KBM-7 (cell line): ENCODE results near the gene REPS1.

Source experiments
- DNase-seq: peaks from one replicate; pipeline ENCODE4 v3.0.0-alpha.2; 2015
- in situ Hi-C: fragments of 300-500 bp; cut with MboI; formaldehyde crosslinking; loops from 2 replicates; pipeline ENCODE4 v1.14.3; 2020; ENCODE audit warnings: low sequenced_read_pairs, low pct_unique_long_range_greater_than_20kb, mixed read lengths

Gene REPS1

DNA sequence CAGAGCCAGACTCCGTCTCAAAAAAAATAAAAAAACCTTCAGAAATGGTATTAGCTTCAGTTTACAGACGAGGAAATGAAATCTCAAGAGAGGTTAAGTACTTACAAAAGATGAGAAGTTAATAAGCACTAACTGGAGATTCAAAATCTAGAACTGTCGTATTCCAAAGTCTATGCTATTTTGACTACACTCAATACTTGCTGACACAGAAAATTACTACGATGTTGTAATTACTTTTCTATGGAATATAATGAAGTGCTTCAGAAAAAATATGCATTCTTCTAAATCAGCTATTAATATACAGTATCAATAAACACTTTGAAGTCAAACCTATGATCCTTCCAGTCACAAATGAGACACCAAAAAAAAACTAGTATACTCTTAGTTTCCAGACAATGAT is 12.2 kb downstream of the REPS1 start:
- no peak for DNase-seq
- in situ Hi-C loops = no loop called here

DNA sequence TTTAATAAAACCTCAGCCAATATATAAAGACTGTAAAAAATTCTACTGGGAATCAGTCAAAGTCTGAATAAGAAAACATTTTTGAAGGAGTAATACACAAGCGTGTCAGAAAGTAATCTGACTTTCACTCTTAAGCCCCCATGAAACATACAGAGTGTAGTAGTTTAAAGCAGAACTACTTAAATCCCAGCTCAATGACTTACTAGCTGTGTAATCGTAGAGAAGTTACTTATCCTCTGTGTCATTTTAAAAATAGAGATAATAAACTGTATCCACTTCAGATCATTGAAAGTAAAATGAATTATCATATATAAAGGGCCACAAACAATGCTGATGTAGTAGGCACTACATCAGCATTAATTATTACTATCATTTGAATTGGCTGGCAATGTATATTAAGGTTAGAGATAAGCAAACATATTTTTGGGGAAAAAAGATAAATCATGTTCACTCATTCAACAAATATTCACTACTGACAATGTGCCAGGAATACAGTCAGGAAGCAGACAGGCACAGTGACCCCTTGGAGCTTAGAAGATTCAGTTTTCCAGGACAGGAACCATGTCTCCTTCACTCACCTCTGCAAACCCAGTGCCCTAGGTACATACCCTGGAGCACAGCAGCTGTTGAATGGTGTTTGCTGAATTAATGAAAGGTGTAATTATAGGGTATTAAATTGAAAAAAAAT is 14.4 kb downstream of the REPS1 start:
- in situ Hi-C loops = no loop called here
- no peak for DNase-seq

DNA sequence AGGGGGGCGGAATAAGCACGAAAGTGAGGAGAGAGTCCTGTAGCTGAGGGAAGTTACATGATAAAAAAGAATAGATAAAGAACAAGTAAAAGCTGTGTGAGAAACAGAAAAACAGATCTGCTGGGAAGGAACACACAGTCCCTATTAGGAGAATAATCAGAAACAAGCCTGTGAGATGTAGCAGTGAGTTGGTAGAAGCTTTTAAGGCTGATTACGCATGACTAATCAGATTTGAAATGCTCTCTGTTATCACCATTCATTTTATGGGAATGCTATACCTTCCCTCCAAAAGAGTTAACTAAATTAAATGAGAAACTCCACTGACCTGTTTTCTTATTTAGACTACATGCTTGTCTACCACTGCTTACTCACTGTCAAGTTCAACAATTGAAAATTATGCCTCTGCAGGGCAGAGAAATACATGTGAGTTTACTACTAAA is 15.8 kb downstream of the REPS1 start:
- DNase-seq = no peak
- in situ Hi-C loops = no loop called here

GRCh38 chr6:138971601-138972000 is 16.5 kb downstream of the REPS1 start:
- DNase-seq = no peak
- in situ Hi-C loops = no loop called here

- no peak for DNase-seq
- in situ Hi-C loops = no loop called here
Observed at GRCh38 chr6:138970856-138971425, 17.1 kb downstream of the REPS1 start.

GRCh38 chr6:138970159-138970558 is 17.9 kb downstream of the REPS1 start:
- in situ Hi-C loops = no loop called here
- DNase-seq = no peak

DNA sequence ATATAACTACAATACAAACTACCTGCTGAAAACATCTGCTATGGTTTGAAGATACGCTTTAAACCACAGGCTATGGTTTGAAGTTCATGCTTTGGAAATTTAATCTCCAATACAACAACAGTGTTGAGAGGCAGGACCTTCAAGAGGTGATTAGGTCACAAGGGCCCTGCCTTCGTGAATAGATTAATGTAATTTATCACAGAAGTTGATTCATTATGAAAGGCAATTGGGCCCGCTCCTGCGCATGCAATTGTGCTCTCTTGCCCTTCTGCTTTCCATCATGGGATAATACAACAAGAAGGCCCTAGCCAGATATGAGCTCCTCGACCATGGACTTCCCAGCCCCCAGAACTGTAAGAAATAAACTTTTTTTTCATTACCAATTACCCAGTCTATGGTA is 21.2 kb downstream of the REPS1 start:
- no peak for DNase-seq
- in situ Hi-C loops = no loop called here

GRCh38 chr6:138965971-138966370 is 22.1 kb downstream of the REPS1 start:
- in situ Hi-C loops = no loop called here

DNA sequence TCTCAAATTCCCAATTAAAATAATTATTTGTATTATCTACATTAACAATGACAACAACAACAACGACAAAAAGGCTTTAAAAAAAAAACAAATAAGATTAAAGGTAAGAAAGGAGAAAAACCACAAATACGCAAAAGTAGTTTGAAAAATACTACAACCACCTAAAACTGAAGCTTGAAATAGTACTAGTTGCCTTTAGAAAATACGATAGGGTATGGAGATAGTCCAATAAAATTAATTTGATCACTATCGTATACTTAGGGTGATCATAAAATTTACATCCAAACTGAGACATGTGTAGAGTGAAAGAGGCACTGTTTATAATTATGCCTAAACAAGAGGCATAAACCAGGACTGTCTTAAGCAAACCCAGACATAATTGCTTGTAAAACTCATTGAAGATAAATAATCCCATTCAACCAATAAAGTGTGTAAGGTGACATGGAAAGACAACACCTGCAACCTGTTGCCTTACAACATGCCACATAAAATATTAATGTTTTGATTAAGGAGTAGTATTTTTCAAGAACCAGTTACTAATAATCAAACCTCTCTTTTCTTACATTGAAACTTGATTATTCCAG is 22.7 kb downstream of the REPS1 start:
- in situ Hi-C loops = no loop called here

More at GRCh38 chr6:138965971-138966370, 22.1 kb downstream of the REPS1 start:
- DNase-seq = no peak

GRCh38 chr6:138964012-138964411 is 24.0 kb downstream of the REPS1 start:
- in situ Hi-C loops = no loop called here
- DNase-seq = no peak

More for the DNA sequence above, 22.7 kb downstream of the REPS1 start:
- no peak for DNase-seq

- no peak for DNase-seq
- in situ Hi-C loops = no loop called here
Observed at GRCh38 chr6:138963531-138963930, 24.5 kb downstream of the REPS1 start.

GRCh38 chr6:138963119-138963518 is 24.9 kb downstream of the REPS1 start:
- in situ Hi-C loops = no loop called here
- no peak for DNase-seq

DNA sequence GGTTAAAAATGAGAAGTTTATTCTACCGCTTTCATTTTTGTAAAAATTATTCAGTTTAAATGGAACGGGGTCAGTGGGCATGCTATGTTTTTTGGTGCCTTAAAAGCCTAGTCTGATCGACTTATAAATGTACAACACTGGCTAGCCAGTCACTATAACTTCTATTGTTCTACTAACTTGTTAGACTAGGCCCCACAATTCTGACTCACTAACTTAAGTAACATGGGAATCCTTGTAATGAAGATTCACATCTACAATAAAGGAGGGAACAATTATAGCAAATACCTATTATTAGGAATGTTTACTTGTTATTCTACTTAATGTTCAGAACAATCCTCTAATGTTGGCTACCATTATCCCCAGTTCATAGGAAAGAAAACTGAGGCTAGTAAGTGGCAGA is 28.5 kb downstream of the REPS1 start:
- in situ Hi-C loops = no loop called here
- no peak for DNase-seq

DNA sequence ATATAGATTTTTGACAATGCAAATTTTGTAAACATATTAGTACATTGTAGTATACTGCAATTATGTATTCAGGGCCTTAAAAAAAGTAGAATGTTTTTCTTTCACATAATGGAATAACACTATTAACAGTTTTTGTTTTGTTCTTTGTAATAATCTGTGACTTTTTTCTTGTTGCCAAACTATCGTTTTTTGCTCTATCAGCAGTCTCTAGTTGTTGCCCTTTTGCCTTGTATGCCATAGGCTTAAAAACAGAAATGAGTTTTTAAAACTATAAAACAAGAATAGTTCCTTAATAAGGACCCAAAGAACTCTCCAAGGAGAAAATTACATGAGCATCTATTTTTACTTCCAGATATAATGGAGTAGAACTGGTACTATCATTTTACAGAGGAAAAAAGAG is 29.5 kb downstream of the REPS1 start:
- in situ Hi-C loops = no loop called here
- no peak for DNase-seq

DNA sequence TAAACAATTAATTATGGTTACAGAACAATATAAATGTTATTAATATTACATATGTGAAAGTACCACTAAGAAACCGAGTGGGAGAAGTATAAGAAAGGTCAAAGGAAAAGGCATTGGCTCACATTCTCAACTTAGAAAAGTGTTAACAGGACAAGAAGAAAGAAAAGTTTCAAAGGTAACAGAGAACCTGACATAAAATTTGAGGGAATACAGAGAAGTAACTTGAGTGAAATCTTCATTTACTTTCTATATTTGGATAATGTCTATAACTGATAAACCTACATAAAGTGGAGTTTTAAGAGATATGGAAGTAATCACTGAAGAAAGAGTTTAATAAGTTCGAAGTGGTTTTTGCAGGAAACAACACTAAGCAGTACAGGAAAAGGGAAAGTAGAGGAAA is 30.1 kb downstream of the REPS1 start:
- in situ Hi-C loops = no loop called here
- peak; percentile 18 for DNase-seq

DNA sequence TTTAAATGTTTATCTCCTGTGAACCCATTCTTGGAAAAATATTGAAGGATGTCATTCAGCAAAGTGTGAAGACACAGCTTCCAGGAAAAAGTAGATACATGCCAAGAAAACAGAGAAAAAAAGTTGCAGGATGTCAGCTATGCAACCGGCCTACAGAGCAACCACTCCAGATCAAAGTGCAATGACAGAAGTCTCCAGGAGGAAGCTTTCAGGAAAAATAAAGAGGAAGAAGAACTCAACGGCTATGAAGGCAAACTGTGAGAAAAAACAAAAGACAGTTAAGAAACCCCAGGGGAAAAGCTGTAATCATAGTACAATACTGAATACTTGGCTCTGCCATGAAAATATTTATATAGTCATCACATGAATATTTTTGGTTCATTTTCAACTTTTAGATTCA is 30.6 kb downstream of the REPS1 start:
- in situ Hi-C loops = no loop called here

GRCh38 chr6:138956244-138956924 is 31.7 kb downstream of the REPS1 start:
- no peak for DNase-seq
- in situ Hi-C loops = no loop called here

More for the DNA sequence above, 30.6 kb downstream of the REPS1 start:
- DNase-seq = peak; percentile 61

DNA sequence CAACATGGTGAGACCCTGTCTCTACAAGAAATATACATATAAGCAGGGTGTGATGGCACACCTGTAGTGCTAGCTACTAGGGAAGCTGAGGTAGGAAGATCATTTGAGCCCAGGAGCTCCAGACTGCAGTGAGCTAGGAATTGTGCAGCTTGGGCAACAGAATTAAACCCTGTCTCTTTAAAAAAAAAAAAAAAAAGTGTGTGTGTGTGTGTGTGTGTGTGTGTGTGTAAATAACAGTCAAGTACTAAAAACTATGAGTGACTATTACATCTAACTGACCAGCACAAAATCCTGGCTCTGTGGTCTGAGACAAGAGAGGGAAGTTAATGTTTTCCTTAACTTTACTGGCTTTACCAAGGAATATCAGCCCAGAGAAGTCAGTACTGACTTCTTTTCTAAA is 32.8 kb downstream of the REPS1 start:
- DNase-seq = no peak
- in situ Hi-C loops = no loop called here

DNA sequence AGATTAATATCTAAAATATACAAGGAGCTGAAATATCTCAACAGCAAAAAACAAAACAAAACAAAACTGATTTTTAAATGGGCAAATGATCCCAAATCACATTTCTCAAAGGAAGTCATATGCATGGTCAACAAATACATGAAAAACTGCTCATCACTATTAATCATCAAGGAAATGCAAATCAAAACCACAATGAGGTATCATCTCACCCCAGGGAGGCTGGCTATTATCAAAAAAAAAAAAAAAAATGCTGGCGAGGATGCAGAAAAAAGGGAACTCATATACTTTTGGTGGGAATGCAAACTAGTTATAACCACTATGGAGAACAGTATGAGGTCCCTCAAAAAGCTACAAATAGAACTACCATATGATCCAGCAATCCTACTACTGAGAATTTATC is 34.6 kb downstream of the REPS1 start:
- in situ Hi-C loops = no loop called here
- DNase-seq = peak; percentile 42

GRCh38 chr6:138948546-138949179 is 39.4 kb downstream of the REPS1 start:
- peak; percentile 16 for DNase-seq
- in situ Hi-C loops = no loop called here
